PC-3 (cell line): ENCODE results near the gene ITPRID2.

Source experiments
- CTCF ChIP-seq: fragments of 300-600 bp; sonication (generic); conservative IDR thresholded peaks from 2 replicates; pipeline ENCODE4 v1.5.1; 2017; ENCODE audit warnings: antibody characterized with exemption, low read depth, mild to moderate bottlenecking, low read length
- EZH2 ChIP-seq: fragments of 300-600 bp; sonication (generic); IDR thresholded peaks from one replicate; pipeline ENCODE4 v1.6.1; 2017; ENCODE audit warnings: antibody characterized with exemption, mild to moderate bottlenecking, low read length; ENCODE audit not compliant: unreplicated experiment

GRCh38 chr2:181973171-181973783 lies 81.7 kb downstream of the ITPRID2 start:
- no peak for TF ChIP-seq EZH2
- no peak for TF ChIP-seq CTCF
